ENCODE results near the gene IL2RA. TPM values are rescaled to one million over a fixed set of nuclear protein-coding genes. Genes with fewer than 3 reads are reported as not detected.

The IL2RA gene
- total RNA-seq, 1 donor from 2014 or later = not detected

GRCh38 chr10:6103591-6103990 is 41.4 kb upstream of the IL2RA start:
- no peaks in the 10 kb centered on the region for H3K4me1 Mint-ChIP-seq
- no peaks in the 10 kb centered on the region for H3K27me3 Mint-ChIP-seq (ENCODE audit: low read depth)
- DNase-seq (ENCODE audit: low read depth, low spot score) = no peak
- no peaks in the 10 kb centered on the region for H3K9me3 Mint-ChIP-seq
- TF ChIP-seq CTCF (conservative IDR thresholded peaks at IDR 0.05) = no peak
- H3K27ac Mint-ChIP-seq (ENCODE audit: unreplicated experiment) = no peak overlapping the region
- no peak overlapping the region for H3K4me3 Mint-ChIP-seq
- H3K36me3 Mint-ChIP-seq (ENCODE audit: low read depth) = no peaks in the 10 kb centered on the region

- no peaks in the 10 kb centered on the region for H3K36me3 Mint-ChIP-seq (ENCODE audit: low read depth)
- DNase-seq (ENCODE audit: low read depth, low spot score) = no peak
- TF ChIP-seq CTCF (conservative IDR thresholded peaks at IDR 0.05) = no peak
- no peak overlapping the region for H3K4me3 Mint-ChIP-seq
- H3K27me3 Mint-ChIP-seq (ENCODE audit: low read depth) = no peaks in the 10 kb centered on the region
- no peaks in the 10 kb centered on the region for H3K9me3 Mint-ChIP-seq
- no peak overlapping the region for H3K27ac Mint-ChIP-seq (ENCODE audit: unreplicated experiment)
- no peaks in the 10 kb centered on the region for H3K4me1 Mint-ChIP-seq
These were observed 40.0 kb upstream of the IL2RA start for GRCh38 chr10:6102128-6102527.

- H3K36me3 Mint-ChIP-seq (ENCODE audit: low read depth) = no peaks in the 10 kb centered on the region
- H3K4me3 Mint-ChIP-seq = no peak overlapping the region
- TF ChIP-seq CTCF (conservative IDR thresholded peaks at IDR 0.05) = no peak
- H3K9me3 Mint-ChIP-seq = no peaks in the 10 kb centered on the region
- DNase-seq (ENCODE audit: low read depth, low spot score) = no peak
- no peak overlapping the region for H3K27ac Mint-ChIP-seq (ENCODE audit: unreplicated experiment)
- H3K27me3 Mint-ChIP-seq (ENCODE audit: low read depth) = no peaks in the 10 kb centered on the region
- H3K4me1 Mint-ChIP-seq = peaks cover 2% of the 10 kb centered on the region
These were observed 39.0 kb upstream of the IL2RA start for GRCh38 chr10:6101181-6101580.

GRCh38 chr10:6100370-6100769 is 38.2 kb upstream of the IL2RA start:
- Mint-ChIP-seq H3K4me3 (no peak overlapping the region), H3K27ac (ENCODE audit: unreplicated experiment) (no peak overlapping the region), H3K36me3 (ENCODE audit: low read depth) (no peaks in the 10 kb centered on the region), H3K9me3 (no peaks in the 10 kb centered on the region), H3K4me1 (peaks cover 7% of the 10 kb centered on the region), H3K27me3 (ENCODE audit: low read depth) (no peaks in the 10 kb centered on the region)
- DNase-seq (ENCODE audit: low read depth, low spot score) = no peak
- no peak for TF ChIP-seq CTCF (conservative IDR thresholded peaks at IDR 0.05)

- no peak for DNase-seq (ENCODE audit: low read depth, low spot score)
- H3K4me3 Mint-ChIP-seq = no peak overlapping the region
- H3K4me1 Mint-ChIP-seq = peaks cover 9% of the 10 kb centered on the region
- no peak for TF ChIP-seq CTCF (conservative IDR thresholded peaks at IDR 0.05)
- no peak overlapping the region for H3K27ac Mint-ChIP-seq (ENCODE audit: unreplicated experiment)
- H3K36me3 Mint-ChIP-seq (ENCODE audit: low read depth) = no peaks in the 10 kb centered on the region
- no peaks in the 10 kb centered on the region for H3K9me3 Mint-ChIP-seq
- H3K27me3 Mint-ChIP-seq (ENCODE audit: low read depth) = no peaks in the 10 kb centered on the region
These were observed 36.0 kb upstream of the IL2RA start for GRCh38 chr10:6098156-6098555.

GRCh38 chr10:6097063-6097462 is 34.9 kb upstream of the IL2RA start:
- no peaks in the 10 kb centered on the region for H3K27me3 Mint-ChIP-seq (ENCODE audit: low read depth)
- no peak for DNase-seq (ENCODE audit: low read depth, low spot score)
- no peaks in the 10 kb centered on the region for H3K36me3 Mint-ChIP-seq (ENCODE audit: low read depth)

More at GRCh38 chr10:6097063-6097462, 34.9 kb upstream of the IL2RA start:
- no peak overlapping the region for H3K27ac Mint-ChIP-seq (ENCODE audit: unreplicated experiment)
- no peak overlapping the region for H3K4me3 Mint-ChIP-seq
- no peak for TF ChIP-seq CTCF (conservative IDR thresholded peaks at IDR 0.05)
- peaks cover 17% of the 10 kb centered on the region for H3K4me1 Mint-ChIP-seq
- H3K9me3 Mint-ChIP-seq = no peaks in the 10 kb centered on the region
